Fibroblast of skin of abdomen (primary cell): ENCODE data around the gene NUDT7.

ENCODE experiments used
- DNase-seq: peaks from one replicate; pipeline ENCODE4 v3.0.0-alpha.2; 2013

Gene NUDT7

GRCh38 chr16:77780378-77780837 is 58.1 kb downstream of the NUDT7 start:
- peak; percentile 94 for DNase-seq

- no peak for DNase-seq
Observed at GRCh38 chr16:77781091-77781490, 58.8 kb downstream of the NUDT7 start.

- DNase-seq, result no peak
Observed at GRCh38 chr16:77782694-77783093, 60.4 kb downstream of the NUDT7 start.

- no peak for DNase-seq
Observed at GRCh38 chr16:77784441-77785372, 62.4 kb downstream of the NUDT7 start.

GRCh38 chr16:77785373-77785764 is 63.1 kb downstream of the NUDT7 start:
- no peak for DNase-seq

- DNase-seq, result no peak
Observed at GRCh38 chr16:77786186-77786847, 64.0 kb downstream of the NUDT7 start.

- no peak for DNase-seq
Observed at GRCh38 chr16:77787452-77787851, 65.1 kb downstream of the NUDT7 start.

- DNase-seq, result peak; percentile 58
Observed at GRCh38 chr16:77788181-77789084, 66.1 kb downstream of the NUDT7 start, which contains the start of gene VAT1L. VAT1L (plus strand) TSS chr16:77788564; CDS start chr16:77788683, 119 bp downstream.

- DNase-seq, result no peak
Observed at GRCh38 chr16:77789085-77790008, 67.0 kb downstream of the NUDT7 start.

- no peak for DNase-seq
Observed at GRCh38 chr16:77790009-77790372, 67.7 kb downstream of the NUDT7 start.

- no peak for DNase-seq
Observed at GRCh38 chr16:77790912-77791311, 68.6 kb downstream of the NUDT7 start.
